Endothelial cell of umbilical vein (primary cell): ENCODE measurements around the gene PIP5K1C. TPM values are rescaled to one million over a fixed set of nuclear protein-coding genes. Genes with fewer than 3 reads are reported as not detected.

Experiments used
- BruUV-seq: library from RNA; stranded (reverse); fragments of 400-500 nt; replicated peaks from 2 replicates; lab custom pipeline; 2021; lab: Mats Ljungman, UMichigan
- CTCF ChIA-PET: fragments of 300-600, 350-600 bp; sonication (Branson Sonifier 250); formaldehyde crosslinking; loops from one replicate; lab custom pipeline; 2021; ENCODE audit warnings: antibody characterized with exemption, inconsistent platforms; lab: Charles Lee
- POLR2A ChIA-PET: fragments of 300-600, 350-600 bp; sonication (Branson Sonifier 250); formaldehyde crosslinking; loops from one replicate; lab custom pipeline; 2021; ENCODE audit warnings: antibody characterized with exemption, inconsistent platforms; lab: Charles Lee
- DNase-seq: peaks from one replicate; pipeline ENCODE4 v3.0.0-alpha.2; 2011; ENCODE audit warnings: low read depth, low spot score
- FAIRE-seq: peaks from 2 replicates; lab custom pipeline; 2011; peaks lifted over from hg19 to GRCh38; lab: Jason Lieb, UNC
- H2AFZ ChIP-seq: 2 replicates; pipeline ENCODE4 v1.6.0; 2012; ENCODE audit warnings: low read depth, low read length, control low read depth, inconsistent platforms
- H3K27ac ChIP-seq: 2 replicates; pipeline ENCODE4 v1.5.1; 2011; ENCODE audit warnings: low read depth, mild to moderate bottlenecking, control low read depth, low read length, moderate library complexity; ENCODE audit not compliant: insufficient read depth
- H3K27me3 ChIP-seq, 2 experiments: 2 replicates each; pipeline versions ENCODE4 v1.6.0 to v1.6.1; 2011; ENCODE audit warnings: low read length in 2 of 2, mixed read lengths in 1 of 2; ENCODE audit not compliant: control insufficient read depth in 2 of 2, insufficient read depth in 2 of 2
- H3K36me3 ChIP-seq, 2 experiments: 2 replicates in 1 of 2; 3 replicates in 1 of 2; pipeline ENCODE4 v1.5.1; 2011; ENCODE audit warnings: low read length in 2 of 2, mild to moderate bottlenecking in 1 of 2, moderate library complexity in 1 of 2; ENCODE audit not compliant: control insufficient read depth in 2 of 2, insufficient read depth in 2 of 2; ENCODE audit errors: extremely low read depth in 1 of 2
- H3K4me1 ChIP-seq: 3 replicates; pipeline ENCODE4 v1.5.1; 2011; ENCODE audit warnings: mild to moderate bottlenecking, low read length; ENCODE audit not compliant: control insufficient read depth, insufficient read depth; ENCODE audit errors: extremely low read depth
- H3K4me2 ChIP-seq: 2 replicates; pipeline ENCODE4 v1.6.1; 2011; ENCODE audit warnings: low read length, control low read depth, mixed read lengths; ENCODE audit not compliant: insufficient read depth
- H3K4me3 ChIP-seq, 3 experiments: fragments of 200-600 bp in 1 of 3; sonication (generic), shearing (Covaris generic) in 1 of 3; replicated peaks in 1 of 3; 2 replicates each; pipeline ENCODE4 v1.5.1; 2011 to 2016; ENCODE audit warnings: control low read depth in 3 of 3, low read length in 3 of 3, mild to moderate bottlenecking in 2 of 3, inconsistent platforms in 1 of 3, low read depth in 1 of 3, moderate library complexity in 1 of 3; ENCODE audit not compliant: insufficient read depth in 1 of 3
- H3K79me2 ChIP-seq: 2 replicates; pipeline ENCODE4 v1.6.0; 2012; ENCODE audit warnings: low read length, inconsistent platforms; ENCODE audit not compliant: control insufficient read depth, insufficient read depth
- H3K9ac ChIP-seq: replicated peaks from 2 replicates; pipeline ENCODE3; 2011; ENCODE audit warnings: low read length, control low read depth; ENCODE audit not compliant: insufficient read depth; ENCODE audit errors: extremely low read depth
- H3K9me1 ChIP-seq: replicated peaks from 3 replicates; pipeline ENCODE4 v1.6.0; 2011; ENCODE audit warnings: mild to moderate bottlenecking, low read length; ENCODE audit not compliant: control insufficient read depth, insufficient read depth; ENCODE audit errors: extremely low read depth
- H3K9me3 ChIP-seq: replicated peaks from 2 replicates; pipeline ENCODE4 v1.5.1; 2012; ENCODE audit warnings: low read length, inconsistent platforms; ENCODE audit not compliant: control insufficient read depth, insufficient read depth
- H4K20me1 ChIP-seq: replicated peaks from 2 replicates; pipeline ENCODE3; 2011; ENCODE audit warnings: mild to moderate bottlenecking, low read length; ENCODE audit not compliant: control insufficient read depth, insufficient read depth; ENCODE audit errors: extremely low read depth
- EZH2 ChIP-seq: IDR thresholded peaks from 2 replicates; pipeline ENCODE4 v1.6.1; 2012; ENCODE audit warnings: borderline replicate concordance, low read depth, mild to moderate bottlenecking, moderate library complexity, low read length, inconsistent platforms; ENCODE audit not compliant: severe bottlenecking
- FOS ChIP-seq: IDR thresholded peaks from 2 replicates; pipeline ENCODE4 v1.6.1; 2011; ENCODE audit warnings: mild to moderate bottlenecking, low read length, moderate library complexity, borderline replicate concordance; ENCODE audit not compliant: insufficient read depth
- GATA2 ChIP-seq: IDR thresholded peaks from 2 replicates; pipeline ENCODE4 v1.7.0; 2011; ENCODE audit warnings: low read depth, mild to moderate bottlenecking, moderate library complexity, mixed read lengths, low read length; ENCODE audit not compliant: insufficient read length, insufficient read depth
- JUN ChIP-seq: IDR thresholded peaks from 2 replicates; pipeline ENCODE4 v1.6.1; 2011; ENCODE audit warnings: borderline replicate concordance, low read depth; ENCODE audit not compliant: insufficient read length, insufficient read depth
- MYC ChIP-seq: IDR thresholded peaks from one replicate; pipeline ENCODE4 v1.6.1; 2011; ENCODE audit warnings: mild to moderate bottlenecking, low read depth, low read length
- POLR2A ChIP-seq: IDR thresholded peaks from 2 replicates; pipeline ENCODE4 v1.6.1; 2012; ENCODE audit warnings: low read depth, mild to moderate bottlenecking, control low read depth, low read length
- POLR2AphosphoS5 ChIP-seq: IDR thresholded peaks from 2 replicates; pipeline ENCODE4 v1.6.1; 2012; ENCODE audit warnings: low read depth, mild to moderate bottlenecking, control low read depth, low read length, moderate library complexity; ENCODE audit not compliant: insufficient read depth
- dilution Hi-C: fragments of 300-500 bp; cut with MboI; formaldehyde crosslinking; loops from one replicate; pipeline ENCODE4 v1.15.0; 2019; ENCODE audit warnings: low sequenced_read_pairs; ENCODE audit not compliant: extremely low pct_ligation_motif_present
- intact Hi-C: fragments of 100-400 bp; cut with micrococcal nuclease; formaldehyde crosslinking; loops from one replicate; pipeline ENCODE4 v1.10.0; 2022
- polyA plus RNA-seq, 4 experiments: library from polyadenylated mRNA; depleted of rRNA in 3 of 4; stranded (reverse) in 3 of 4; unstranded in 1 of 4; fragments of >200 nt; gene quantifications; 2 replicates each; pipeline versions ENCODE4 v1.2.1 to v1.2.3, GENCODE V29; 2011 to 2012; ENCODE audit warnings: missing spikeins in 1 of 4
- total RNA-seq: library from RNA; stranded (reverse); gene quantifications from 2 replicates; pipeline ENCODE4 v1.2.3, GENCODE V29; 2021
- TF ChIP-seq, protein P1 (sequence below): IDR thresholded peaks from 2 replicates; pipeline ENCODE4 v1.6.1; 2011; ENCODE audit not compliant: insufficient read depth, insufficient read length
- TF ChIP-seq, protein P2 (sequence below), 2 donors: IDR thresholded peaks; 1 replicate in 1 of 2; 2 replicates in 1 of 2; pipeline ENCODE4 v1.5.1; 2011; ENCODE audit warnings: low read length in 2 of 2, mild to moderate bottlenecking in 2 of 2, moderate library complexity in 2 of 2, control low read depth in 1 of 2, inconsistent platforms in 1 of 2, low read depth in 1 of 2; ENCODE audit not compliant: insufficient read depth in 1 of 2; ENCODE audit errors: extremely low read depth in 1 of 2

Gene PIP5K1C
- total and polyA plus RNA-seq, 2 donors (not counting 3 experiments of a cell fraction or from before 2014, with no cell fraction given), result 31.6 to 79.5 TPM

DNA sequence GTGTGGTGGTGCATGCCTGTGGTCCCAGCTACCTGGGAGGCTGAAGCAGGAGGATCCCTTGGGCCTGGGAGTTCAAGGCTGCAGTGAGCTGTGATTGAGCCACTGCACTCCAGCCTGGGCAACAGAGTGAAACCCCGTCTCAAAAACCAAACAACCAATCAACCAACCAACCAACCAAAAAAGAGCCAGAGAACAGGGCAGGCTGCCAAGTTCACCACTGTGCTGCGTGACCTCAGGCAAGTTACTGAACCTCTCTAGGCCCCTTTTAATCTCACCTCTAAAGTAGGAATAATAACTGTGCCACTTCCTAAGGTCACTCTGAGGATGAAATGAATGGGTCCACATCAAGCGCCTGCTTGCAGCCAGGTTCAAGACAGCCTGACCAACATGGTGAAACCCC lies 24.9 kb upstream of the PIP5K1C start:
- TF ChIP-seq MYC (no peak), GATA2 (no peak), POLR2A (no peak), JUN (no peak), POLR2AphosphoS5 (no peak), EZH2 (no peak), FOS (no peak)
- TF ChIP-seq, protein P1, sequence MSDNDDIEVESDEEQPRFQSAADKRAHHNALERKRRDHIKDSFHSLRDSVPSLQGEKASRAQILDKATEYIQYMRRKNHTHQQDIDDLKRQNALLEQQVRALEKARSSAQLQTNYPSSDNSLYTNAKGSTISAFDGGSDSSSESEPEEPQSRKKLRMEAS, result no peak
- TF ChIP-seq, protein P2, sequence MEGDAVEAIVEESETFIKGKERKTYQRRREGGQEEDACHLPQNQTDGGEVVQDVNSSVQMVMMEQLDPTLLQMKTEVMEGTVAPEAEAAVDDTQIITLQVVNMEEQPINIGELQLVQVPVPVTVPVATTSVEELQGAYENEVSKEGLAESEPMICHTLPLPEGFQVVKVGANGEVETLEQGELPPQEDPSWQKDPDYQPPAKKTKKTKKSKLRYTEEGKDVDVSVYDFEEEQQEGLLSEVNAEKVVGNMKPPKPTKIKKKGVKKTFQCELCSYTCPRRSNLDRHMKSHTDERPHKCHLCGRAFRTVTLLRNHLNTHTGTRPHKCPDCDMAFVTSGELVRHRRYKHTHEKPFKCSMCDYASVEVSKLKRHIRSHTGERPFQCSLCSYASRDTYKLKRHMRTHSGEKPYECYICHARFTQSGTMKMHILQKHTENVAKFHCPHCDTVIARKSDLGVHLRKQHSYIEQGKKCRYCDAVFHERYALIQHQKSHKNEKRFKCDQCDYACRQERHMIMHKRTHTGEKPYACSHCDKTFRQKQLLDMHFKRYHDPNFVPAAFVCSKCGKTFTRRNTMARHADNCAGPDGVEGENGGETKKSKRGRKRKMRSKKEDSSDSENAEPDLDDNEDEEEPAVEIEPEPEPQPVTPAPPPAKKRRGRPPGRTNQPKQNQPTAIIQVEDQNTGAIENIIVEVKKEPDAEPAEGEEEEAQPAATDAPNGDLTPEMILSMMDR (IDR thresholded peaks at IDR 0.05; ENCODE audit: extremely low read depth in 1 of 2, insufficient read depth in 1 of 2, low read depth in 1 of 2, low read length in 2 of 2), result no peak
- intact Hi-C loops, result no loop called here
- no peak overlapping the region for H3K4me2 ChIP-seq
- CTCF ChIA-PET, result interaction anchor here (1.2 kb wide), 1 partner anchor 97 kb away, joined by 3 read pairs; no protein-coding TSS in a partner anchor
- H3K9me3 ChIP-seq, result no peaks in the 10 kb centered on the region
- DNase-seq (no peak), FAIRE-seq (no peak)
- H3K36me3 ChIP-seq, result no peaks in the 10 kb centered on the region
- dilution Hi-C loops, result no loop called here
- no peaks in the 10 kb centered on the region for H3K4me1 ChIP-seq
- peaks cover 20 to 27% of the 10 kb centered on the region in 2 experiments for H3K27me3 ChIP-seq
- no peaks in the 10 kb centered on the region for H3K9me1 ChIP-seq
- H3K27ac ChIP-seq, result no peak overlapping the region
- no peaks in the 10 kb centered on the region for H3K79me2 ChIP-seq
- no peaks in the 10 kb centered on the region for H4K20me1 ChIP-seq
- BruUV-seq, result no TSS peak
- H3K4me3 ChIP-seq, result no peak overlapping the region
- no peak overlapping the region for H3K9ac ChIP-seq
- H2AFZ ChIP-seq, result no peak overlapping the region
- POLR2A ChIA-PET, result no interaction called here
